Adipose tissue (tissue), 3 donors: ENCODE data around the gene ADCY10. TPM values are rescaled to one million over a fixed set of nuclear protein-coding genes. Genes with fewer than 3 reads are reported as not detected.
"Not testable (repeated sequence)": the region's sequence is repeated elsewhere in the genome, so short reads cannot be mapped to it uniquely, and the experiment has no call there.

Experiments used
- H3K27ac ChIP-seq: one replicate; pipeline ENCODE4 v1.5.1; 2013; ENCODE audit warnings: low read depth, low read length
- WGBS, 3 donors: extraction: QIAGEN DNeasy Blood & Tissue Kit; methylation state at CpG; one replicate each; pipeline ENCODE4 v1.1.7; 2013; 5-methylcytosine and 5-hydroxymethylcytosine counted together
- polyA plus RNA-seq, 3 donors: library from polyadenylated mRNA; stranded (reverse); fragments of 200-250 nt; gene quantifications; one replicate each; pipeline ENCODE4 v1.2.3, GENCODE V29; 2013
- donor health status: healthy with polysubstance abuse.
- donor health status: Bipolar disorder and iron deficiency.
- donor health status: healthy.

Gene ADCY10
- polyA plus RNA-seq, result under 1 TPM; 0.09 to 0.18 (median 0.11) TPM

- 89 to 90% (median 89%) methylated on average over 9 of the region's 9 CpGs for WGBS, 3 donors
- H3K27ac ChIP-seq, result no peak within 1 kb of the TSS
Measured at GRCh38 chr1:167913895-167914496, at the start of gene ADCY10. Gene ADCY10 (minus strand): TSS chr1:167914134. CDS start chr1:167905140, 8,994 bp downstream.

- no peak overlapping the region for H3K27ac ChIP-seq
Measured at GRCh38 chr1:167957710-167958109, 43.8 kb upstream of the ADCY10 start.

- WGBS, 3 donors, result 97 to 98% (median 97%) methylated on average over 2 of the region's 2 CpGs
- H3K27ac ChIP-seq, result no peak overlapping the region
Measured at GRCh38 chr1:167955915-167956314, 42.0 kb upstream of the ADCY10 start.

- 34 to 38% (median 35%) methylated on average over 1 of the region's 1 CpG for WGBS, 3 donors
Measured at GRCh38 chr1:167950569-167950968, 36.6 kb upstream of the ADCY10 start.

GRCh38 chr1:167949785-167950184, 35.9 kb upstream of the ADCY10 start:
- 92 to 96% (median 94%) methylated on average over 3 of the region's 3 CpGs for WGBS, 3 donors
- H3K27ac ChIP-seq, result no peak overlapping the region

More at GRCh38 chr1:167950569-167950968, 36.6 kb upstream of the ADCY10 start:
- H3K27ac ChIP-seq, result no peak overlapping the region

GRCh38 chr1:167947733-167948132, 33.8 kb upstream of the ADCY10 start:
- WGBS, 3 donors, result 87 to 93% (median 91%) methylated on average over 2 of the region's 2 CpGs
- no peak overlapping the region for H3K27ac ChIP-seq

- WGBS, 3 donors, result 89 to 97% (median 91%) methylated on average over 9 of the region's 9 CpGs
- H3K27ac ChIP-seq, result no peak overlapping the region
Measured at GRCh38 chr1:167943541-167943940, 29.6 kb upstream of the ADCY10 start.

GRCh38 chr1:167940264-167940663, 26.3 kb upstream of the ADCY10 start:
- 87 to 98% (median 95%) methylated on average over 2 of the region's 2 CpGs for WGBS, 3 donors
- no peak overlapping the region for H3K27ac ChIP-seq

GRCh38 chr1:167938080-167938636, 24.2 kb upstream of the ADCY10 start:
- no peak overlapping the region for H3K27ac ChIP-seq
- WGBS, 3 donors, result 38 to 54% (median 50%) methylated on average over 5 of the region's 5 CpGs

GRCh38 chr1:167937709-167938010, 23.7 kb upstream of the ADCY10 start:
- 0 to 1% (median 0%) methylated on average over 5 of the region's 5 CpGs for WGBS, 3 donors
- no peak overlapping the region for H3K27ac ChIP-seq

- H3K27ac ChIP-seq, result peak within 1 kb of the TSS; percentile 81
- 0% methylated on average over 51 of the region's 51 CpGs for WGBS, 3 donors
Measured at GRCh38 chr1:167936930-167937708, 23.2 kb upstream of the ADCY10 start, which contains the start of gene MPC2. Gene MPC2 (minus strand): TSS chr1:167937072. CDS start chr1:167935841, 1,231 bp downstream.

- H3K27ac ChIP-seq, result peak within 1 kb of the TSS; percentile 81
- 0 to 1% (median 0%) methylated on average over 40 to 58 of the region's 58 CpGs for WGBS, 3 donors
Measured at GRCh38 chr1:167936068-167936929, 22.4 kb upstream of the ADCY10 start, which contains the start of gene DCAF6. Gene DCAF6 (plus strand): TSS chr1:167936683. CDS start chr1:167936912, 229 bp downstream.

GRCh38 chr1:167935216-167936067, 21.5 kb upstream of the ADCY10 start:
- H3K27ac ChIP-seq, result peak overlapping the region; percentile 71
- 0 to 1% (median 0%) methylated on average over 28 to 45 of the region's 45 CpGs for WGBS, 3 donors

GRCh38 chr1:167934426-167935215, 20.7 kb upstream of the ADCY10 start:
- no peak overlapping the region for H3K27ac ChIP-seq
- 4 to 25% (median 22%) methylated on average over 4 of the region's 4 CpGs for WGBS, 3 donors

- H3K27ac ChIP-seq, result no peak overlapping the region
- 44 to 72% (median 66%) methylated on average over 4 of the region's 4 CpGs for WGBS, 3 donors
Measured at GRCh38 chr1:167933788-167934187, 19.9 kb upstream of the ADCY10 start.

- WGBS, 3 donors, result 40 to 83% (median 71%) methylated on average over 1 of the region's 1 CpG
Measured at GRCh38 chr1:167929725-167930124, 15.8 kb upstream of the ADCY10 start.

GRCh38 chr1:167928919-167929318, 15.0 kb upstream of the ADCY10 start:
- 92 to 96% (median 92%) methylated on average over 9 of the region's 9 CpGs for WGBS, 3 donors
- not testable (repeated sequence) for H3K27ac ChIP-seq

More at GRCh38 chr1:167929725-167930124, 15.8 kb upstream of the ADCY10 start:
- no peak overlapping the region for H3K27ac ChIP-seq
